H1 (cell line): ENCODE data around the gene PRKN. TPM values are rescaled to one million over a fixed set of nuclear protein-coding genes. Genes with fewer than 3 reads are reported as not detected.

Experiments used
- BCL11A ChIP-seq, 2 experiments: IDR thresholded peaks; one replicate each; pipeline ENCODE4 v1.6.1; 2011; ENCODE audit warnings: low read depth in 2 of 2, low read length in 2 of 2, mild to moderate bottlenecking in 2 of 2
- CBX5 ChIP-seq: fragments of 300-800, 300-1000 bp; sonication (generic); IDR thresholded peaks from 2 replicates; pipeline ENCODE4 v1.7.1; 2016; ENCODE audit warnings: antibody characterized with exemption, low read length, low read depth
- CHD7 ChIP-seq: fragments of 300-600 bp; sonication (generic); IDR thresholded peaks from 2 replicates; pipeline ENCODE4 v1.7.1; 2012; ENCODE audit warnings: low read length, moderate library complexity, mild to moderate bottlenecking, inconsistent platforms; ENCODE audit not compliant: insufficient replicate concordance
- EP300 ChIP-seq, 2 experiments: IDR thresholded peaks; 1 replicate in 1 of 2; 2 replicates in 1 of 2; pipeline ENCODE4 v1.6.1; 2011 to 2012; ENCODE audit warnings: low read depth in 2 of 2, low read length in 2 of 2, mild to moderate bottlenecking in 2 of 2, borderline replicate concordance in 1 of 2, inconsistent platforms in 1 of 2, moderate library complexity in 1 of 2
- FOSL1 ChIP-seq: IDR thresholded peaks from 2 replicates; pipeline ENCODE4 v1.6.1; 2011; ENCODE audit warnings: mild to moderate bottlenecking, low read depth, low read length, moderate library complexity; ENCODE audit not compliant: insufficient read depth
- HDAC6 ChIP-seq: IDR thresholded peaks from one replicate; pipeline ENCODE4 v1.7.1; 2012; ENCODE audit warnings: low read depth, mild to moderate bottlenecking, inconsistent platforms, low read length, moderate library complexity
- POLR2A ChIP-seq, 2 experiments: IDR thresholded peaks; 1 replicate in 1 of 2; 2 replicates in 1 of 2; pipeline ENCODE4 v1.6.1; 2011; ENCODE audit warnings: low read depth in 2 of 2, low read length in 2 of 2, mild to moderate bottlenecking in 2 of 2; ENCODE audit errors: control extremely low read depth in 1 of 2
- RBBP5 ChIP-seq: IDR thresholded peaks from 2 replicates; pipeline ENCODE4 v1.7.1; 2012; ENCODE audit warnings: low read depth, mild to moderate bottlenecking, inconsistent platforms, low read length, moderate library complexity, borderline replicate concordance
- SAP30 ChIP-seq: fragments of 300-600 bp; sonication (generic); IDR thresholded peaks from 2 replicates; pipeline ENCODE4 v1.7.1; 2012; ENCODE audit warnings: low read length, moderate library complexity, mild to moderate bottlenecking, inconsistent platforms; ENCODE audit not compliant: insufficient read depth, insufficient replicate concordance
- SIX5 ChIP-seq: IDR thresholded peaks from 2 replicates; pipeline ENCODE4 v1.6.1; 2011; ENCODE audit warnings: mild to moderate bottlenecking, low read depth, low read length
- SP4 ChIP-seq: IDR thresholded peaks from 2 replicates; pipeline ENCODE4 v1.6.1; 2012; ENCODE audit warnings: low read length, inconsistent platforms
- TBP ChIP-seq: IDR thresholded peaks from 2 replicates; pipeline ENCODE4 v1.6.1; 2011; ENCODE audit warnings: low read depth, low read length, improper control_type of control experiment
- ZNF274 ChIP-seq: IDR thresholded peaks from 2 replicates; pipeline ENCODE4 v1.7.0; 2012; ENCODE audit warnings: low read length, borderline replicate concordance; ENCODE audit errors: extremely low read depth
- polyA plus RNA-seq, 7 experiments: library from polyadenylated mRNA; depleted of rRNA in 3 of 7; stranded (reverse) in 5 of 7; unstranded in 2 of 7; fragments of >200 nt in 5 of 7; fragments of 200-250 nt in 2 of 7; gene quantifications; 1 replicate in 5 of 7; 2 replicates in 1 of 7; 4 replicates in 1 of 7; pipeline versions ENCODE4 v1.2.1 to v1.2.3, GENCODE V29; 2011 to 2013; ENCODE audit warnings: missing spikeins in 2 of 7, mixed read lengths in 2 of 7
- total RNA-seq: library from RNA; stranded (reverse); fragmentation: NEBNext Ultra II Directional; extraction: Animal tissue kit (Norgen Biotek cat#: 25700); gene quantifications from 2 replicates; pipeline ENCODE4 v1.2.1, GENCODE V29; 2021

The PRKN gene
- total and polyA plus RNA-seq, 2 of the 8 experiments (the other 6 are each of a cell fraction or from before 2014, with no cell fraction given): 0.13 to 0.29 TPM

- TF ChIP-seq CHD7 (no peak), ZNF274 (no peak), HDAC6 (no peak), CBX5 (no peak), EP300 (IDR thresholded peaks at IDR 0.05; ENCODE audit: borderline replicate concordance in 1 of 2, low read depth in 2 of 2, low read length in 2 of 2) (no peak), TBP (no peak), SIX5 (no peak), FOSL1 (no peak), POLR2A (IDR thresholded peaks at IDR 0.05; ENCODE audit: control extremely low read depth in 1 of 2, low read depth in 2 of 2, low read length in 2 of 2) (no peak), SP4 (no peak), BCL11A (IDR thresholded peaks at IDR 0.05; ENCODE audit: low read depth in 2 of 2, low read length in 2 of 2) (no peak), SAP30 (no peak), RBBP5 (no peak)
These were observed 786.0 kb downstream of the PRKN start (continued) for GRCh38 chr6:161941565-161941964.
